Fibroblast of peridontal ligament (primary cell): ENCODE data around the gene ADAMTSL5.
"Not testable (repeated sequence)": the region's sequence is repeated elsewhere in the genome, so short reads cannot be mapped to it uniquely, and the experiment has no call there.

Experiments used
- DNase-seq: peaks from one replicate; pipeline ENCODE4 v3.0.0-alpha.2; 2010; ENCODE audit errors: extremely low read depth

The ADAMTSL5 gene

GRCh38 chr19:1512671-1513498 lies at the start of gene ADAMTSL5:
Gene ADAMTSL5 (minus strand): TSS chr19:1513019. CDS start chr19:1510943, 2,076 bp downstream.
- DNase-seq: peak; percentile 26

GRCh38 chr19:1561236-1561842 lies 48.5 kb upstream of the ADAMTSL5 start:
- DNase-seq: no peak

GRCh38 chr19:1560286-1560882 lies 47.6 kb upstream of the ADAMTSL5 start:
- DNase-seq: no peak

- DNase-seq: no peak
Observed at GRCh38 chr19:1558552-1558951, 45.7 kb upstream of the ADAMTSL5 start.

- DNase-seq: no peak
Observed at GRCh38 chr19:1556390-1557070, 43.7 kb upstream of the ADAMTSL5 start.

- no peak for DNase-seq
Observed at GRCh38 chr19:1555487-1556389, 42.9 kb upstream of the ADAMTSL5 start.

GRCh38 chr19:1554968-1555367 lies 42.1 kb upstream of the ADAMTSL5 start:
- no peak for DNase-seq

GRCh38 chr19:1553415-1553814 lies 40.6 kb upstream of the ADAMTSL5 start:
- no peak for DNase-seq

- no peak for DNase-seq
Observed at GRCh38 chr19:1551068-1552040, 38.5 kb upstream of the ADAMTSL5 start.

GRCh38 chr19:1549332-1549945 lies 36.6 kb upstream of the ADAMTSL5 start:
- DNase-seq: no peak

GRCh38 chr19:1540365-1540925 lies 27.6 kb upstream of the ADAMTSL5 start:
- no peak for DNase-seq

- DNase-seq: not testable (repeated sequence)
Observed at GRCh38 chr19:1539749-1540148, 26.9 kb upstream of the ADAMTSL5 start.

GRCh38 chr19:1538978-1539377 lies 26.2 kb upstream of the ADAMTSL5 start:
- peak; percentile 7 for DNase-seq

GRCh38 chr19:1535699-1536098 lies 22.9 kb upstream of the ADAMTSL5 start:
- not testable (repeated sequence) for DNase-seq

- DNase-seq: no peak
Observed at GRCh38 chr19:1534972-1535371, 22.2 kb upstream of the ADAMTSL5 start.

GRCh38 chr19:1533510-1534150 lies 20.8 kb upstream of the ADAMTSL5 start:
- DNase-seq: no peak

GRCh38 chr19:1532003-1532402 lies 19.2 kb upstream of the ADAMTSL5 start:
- DNase-seq: no peak

GRCh38 chr19:1531587-1531986 lies 18.8 kb upstream of the ADAMTSL5 start:
- no peak for DNase-seq

- not testable (repeated sequence) for DNase-seq
Observed at GRCh38 chr19:1530856-1531255, 18.0 kb upstream of the ADAMTSL5 start.
